Mammary microvascular endothelial cell (primary cell): ENCODE data around the gene MATN1. TPM values are rescaled to one million over a fixed set of nuclear protein-coding genes. Genes with fewer than 3 reads are reported as not detected.

Experiments
- total RNA-seq: library from RNA; depleted of rRNA; stranded (reverse); fragments of >200 nt; gene quantifications from 2 replicates; pipeline ENCODE4 v1.2.3, GENCODE V29; 2015

Gene MATN1
- total RNA-seq: not detected in 2 replicates

DNA sequence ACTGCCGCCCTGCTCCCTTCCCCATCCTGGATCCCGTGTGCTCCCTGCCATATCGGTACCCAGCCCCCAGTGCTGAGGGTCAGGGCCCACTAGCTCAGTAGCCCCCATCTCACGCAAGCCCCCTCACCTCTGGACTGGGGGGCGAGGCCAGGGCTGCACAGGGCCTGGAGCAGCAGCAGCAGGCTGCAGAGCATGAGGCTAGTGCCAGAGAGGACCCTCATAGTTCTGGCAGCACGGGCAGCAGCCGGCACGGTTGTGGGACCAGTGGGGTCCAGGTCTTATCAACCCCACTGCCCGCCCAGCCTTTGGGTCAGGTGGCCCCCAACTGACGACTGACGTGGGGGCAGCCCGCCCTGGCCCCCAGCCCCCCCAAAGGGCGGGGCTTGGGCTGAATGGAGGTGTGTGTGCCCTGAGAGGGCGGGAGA is at the start of gene MATN1:
TSS of gene MATN1 (minus strand) at position 255 of the 425 bp plus-strand sequence. CDS start at position 221, 34 bp downstream.

DNA sequence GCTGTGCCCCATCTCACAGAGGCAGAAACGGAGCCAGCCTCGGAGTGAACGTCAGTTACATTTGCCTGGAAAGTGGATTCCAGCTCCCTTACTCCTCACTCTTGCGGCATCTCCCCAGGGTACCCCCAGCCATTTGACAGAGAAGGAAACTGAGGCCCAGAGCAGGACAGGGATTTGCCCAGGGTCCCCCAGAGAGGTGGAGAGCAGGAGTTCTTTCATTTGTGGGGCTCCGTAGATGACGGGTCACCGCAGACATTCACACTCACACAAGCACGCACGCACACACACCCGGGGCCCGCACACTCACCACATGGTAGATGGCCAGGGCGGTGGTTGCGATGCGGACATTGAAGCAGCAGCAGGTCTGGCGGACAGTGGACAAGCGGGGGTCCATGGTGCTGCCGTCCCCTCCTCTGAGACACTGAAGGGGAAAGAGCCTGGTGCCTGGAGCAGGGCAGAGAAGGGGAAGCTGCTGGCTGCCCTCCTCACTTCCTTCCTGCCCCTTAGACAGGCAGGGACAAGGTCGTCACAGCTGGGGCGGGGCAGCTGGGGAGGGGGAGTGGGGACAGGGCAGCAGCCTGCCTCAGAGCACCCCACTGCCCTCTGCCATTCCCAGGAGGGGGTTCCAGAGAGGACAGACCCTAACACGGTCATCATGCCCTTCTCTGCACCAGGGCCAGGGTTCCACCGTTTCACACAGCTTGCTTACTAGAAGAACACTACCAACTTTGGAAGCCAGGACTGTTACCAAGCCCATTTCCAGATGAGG is 34.2 kb upstream of the MATN1 start, which contains the start of gene LAPTM5:
TSS of gene LAPTM5 (minus strand) at position 423 of the 769 bp plus-strand sequence. CDS start at position 394, 29 bp downstream.

Other genes starting within 250 kb of the MATN1 start
- 54.0 and 55.9 TPM in 2 replicates for gene LAPTM5, start 34.2 kb upstream of the MATN1 start, total RNA-seq
- gene SDC3, start 185.2 kb upstream of the MATN1 start, total RNA-seq: 11.9 and 15.7 TPM in 2 replicates